Immature natural killer cell (primary cell): ENCODE data around the gene FARSB. TPM values are rescaled to one million over a fixed set of nuclear protein-coding genes. Genes with fewer than 3 reads are reported as not detected.

Experiments used
- DNase-seq, 3 donors: peaks; one replicate each; pipeline ENCODE4 v3.0.0; 2022; ENCODE audit warnings: mixed read lengths in 1 of 3
- H3K27ac Mint-ChIP-seq, 6 donors: one replicate each; pipeline ENCODE4 v1.8.0; 2020; ENCODE audit warnings: mixed read lengths in 6 of 6, mild to moderate bottlenecking in 5 of 6, inconsistent platforms in 4 of 6, moderate library complexity in 3 of 6
- H3K27me3 Mint-ChIP-seq, 3 donors: one replicate each; pipeline ENCODE4 v1.8.0; 2020 to 2021; ENCODE audit warnings: low read depth in 3 of 3, mild to moderate bottlenecking in 3 of 3, mixed read lengths in 3 of 3, moderate library complexity in 3 of 3, inconsistent platforms in 1 of 3
- H3K36me3 Mint-ChIP-seq, 3 donors: one replicate each; pipeline ENCODE4 v1.8.0; 2020; ENCODE audit warnings: mixed read lengths in 3 of 3, inconsistent platforms in 2 of 3, mild to moderate bottlenecking in 2 of 3
- H3K4me1 Mint-ChIP-seq, 2 donors: one replicate each; pipeline ENCODE4 v1.8.0; 2020; ENCODE audit warnings: inconsistent platforms in 2 of 2, mild to moderate bottlenecking in 2 of 2, mixed read lengths in 2 of 2, moderate library complexity in 1 of 2
- H3K4me3 Mint-ChIP-seq, 5 donors: one replicate each; pipeline ENCODE4 v1.8.0; 2020; ENCODE audit warnings: mild to moderate bottlenecking in 5 of 5, mixed read lengths in 5 of 5, inconsistent platforms in 3 of 5, moderate library complexity in 3 of 5
- H3K9me3 Mint-ChIP-seq, 6 donors: one replicate each; pipeline ENCODE4 v1.8.0; 2020; ENCODE audit warnings: mild to moderate bottlenecking in 6 of 6, mixed read lengths in 6 of 6, inconsistent platforms in 4 of 6, moderate library complexity in 3 of 6
- polyA plus RNA-seq, 3 donors: library from polyadenylated mRNA; unstranded; fragments of 300-500 nt; fragmentation: Illumina TruSeq; gene quantifications; one replicate each; pipeline ENCODE4 v1.2.3, GENCODE V29; 2021

The FARSB gene
- polyA plus RNA-seq, 3 donors from 2014 or later: 11.3 to 29.2 (median 18.5) TPM

DNA sequence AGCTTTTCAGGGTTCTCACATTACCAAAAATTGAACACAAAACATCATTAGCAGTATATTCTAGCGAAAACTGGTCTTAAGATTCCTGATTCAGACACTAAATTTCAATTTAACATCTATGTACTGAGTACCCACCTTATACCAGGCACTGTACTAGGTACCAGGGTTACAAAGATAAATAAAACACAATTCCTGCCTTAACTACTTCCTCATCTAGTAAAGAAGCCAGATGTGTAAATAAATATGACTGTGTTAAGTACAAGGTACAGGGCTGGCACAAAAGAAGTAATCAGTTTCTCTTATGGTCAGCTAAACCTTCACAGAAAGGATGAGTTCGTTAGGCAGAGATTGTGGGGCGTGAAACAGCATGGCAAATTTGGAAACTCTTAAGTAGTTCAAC lies 6.1 kb downstream of the FARSB start:
- peaks cover 0 to 4% (median 2%) of the 10 kb centered on the region in 3 donors for H3K27me3 Mint-ChIP-seq
- H3K4me3 Mint-ChIP-seq: no peak overlapping the region
- H3K4me1 Mint-ChIP-seq: peaks cover 18 to 34% of the 10 kb centered on the region in 2 donors
- H3K27ac Mint-ChIP-seq: no peak overlapping the region
- H3K36me3 Mint-ChIP-seq: peaks cover 5 to 16% (median 14%) of the 10 kb centered on the region in 3 donors
- H3K9me3 Mint-ChIP-seq: no peaks in the 10 kb centered on the region
- no peak for DNase-seq

DNA sequence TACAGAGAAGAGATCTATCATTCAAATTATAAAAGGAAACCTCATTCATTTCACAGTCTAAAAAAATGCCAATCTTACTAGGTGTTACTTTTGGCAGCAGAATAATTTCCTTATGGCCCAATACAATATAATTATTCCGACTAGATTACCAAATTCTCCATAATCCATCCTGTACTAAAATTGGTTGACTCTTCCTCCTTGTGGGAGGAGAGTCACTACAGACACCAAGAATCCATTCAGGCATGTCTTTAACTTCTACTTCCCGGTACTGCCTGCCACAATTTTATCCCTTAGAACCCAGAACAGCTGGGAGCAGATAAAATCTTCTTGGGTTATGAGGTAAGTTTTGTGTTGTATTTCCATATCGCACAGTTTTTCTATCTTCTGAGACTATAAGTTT lies 9.9 kb downstream of the FARSB start:
- Mint-ChIP-seq H3K4me1 (peaks cover 2 to 6% of the 10 kb centered on the region in 2 donors), H3K36me3 (peaks cover 23 to 29% (median 25%) of the 10 kb centered on the region in 3 donors), H3K9me3 (no peaks in the 10 kb centered on the region), H3K27me3 (peaks cover 0 to 1% (median 1%) of the 10 kb centered on the region in 3 donors), H3K4me3 (no peak overlapping the region), H3K27ac (no peak overlapping the region)
- DNase-seq: no peak

DNA sequence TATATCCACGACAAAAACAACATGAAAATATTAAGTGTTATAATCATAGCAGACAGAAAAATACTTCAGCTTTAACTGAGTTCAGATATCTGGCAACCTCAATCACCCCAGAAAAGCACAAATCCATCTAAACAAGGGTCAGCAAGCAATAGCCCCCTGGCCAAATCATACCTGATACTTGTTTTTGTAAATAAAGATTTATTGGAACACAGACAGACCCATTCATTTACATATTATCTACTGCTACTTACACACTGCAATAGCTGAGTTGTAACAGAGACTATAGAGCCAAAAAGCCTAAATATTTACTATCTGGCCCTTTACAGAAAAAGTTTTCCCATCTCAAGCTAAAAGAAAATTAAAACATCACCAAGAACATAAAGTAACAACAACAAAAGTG lies 12.8 kb downstream of the FARSB start:
- Mint-ChIP-seq H3K9me3 (no peaks in the 10 kb centered on the region), H3K4me3 (no peak overlapping the region), H3K36me3 (peaks cover 30 to 33% (median 30%) of the 10 kb centered on the region in 3 donors), H3K27me3 (peaks cover 0 to 1% (median 1%) of the 10 kb centered on the region in 3 donors), H3K27ac (no peak overlapping the region), H3K4me1 (no peaks in the 10 kb centered on the region)
- no peak for DNase-seq

DNA sequence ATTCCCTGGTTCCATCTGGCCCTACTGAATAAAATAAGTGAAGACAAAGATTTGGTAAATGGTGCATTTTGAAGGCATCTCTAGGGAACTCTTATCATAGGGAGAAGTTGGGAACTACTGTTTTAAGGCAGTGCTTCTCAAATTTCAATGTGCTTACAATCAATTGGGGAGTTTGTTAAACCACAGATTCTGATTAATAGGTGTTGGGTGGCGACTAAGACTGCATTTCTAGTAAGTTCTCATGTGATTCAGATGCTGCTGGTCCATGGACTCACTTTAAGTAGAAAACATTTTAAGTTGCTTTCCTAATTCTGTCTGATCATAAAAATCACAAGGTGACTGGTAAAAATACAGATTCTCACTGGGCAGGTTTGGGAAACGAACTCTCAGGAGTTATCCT lies 14.6 kb downstream of the FARSB start:
- DNase-seq: no peak
- Mint-ChIP-seq H3K4me1 (no peaks in the 10 kb centered on the region), H3K4me3 (no peak overlapping the region), H3K27me3 (no peaks in the 10 kb centered on the region), H3K36me3 (peaks cover 33 to 45% (median 38%) of the 10 kb centered on the region in 3 donors), H3K27ac (no peak overlapping the region), H3K9me3 (no peaks in the 10 kb centered on the region)

DNA sequence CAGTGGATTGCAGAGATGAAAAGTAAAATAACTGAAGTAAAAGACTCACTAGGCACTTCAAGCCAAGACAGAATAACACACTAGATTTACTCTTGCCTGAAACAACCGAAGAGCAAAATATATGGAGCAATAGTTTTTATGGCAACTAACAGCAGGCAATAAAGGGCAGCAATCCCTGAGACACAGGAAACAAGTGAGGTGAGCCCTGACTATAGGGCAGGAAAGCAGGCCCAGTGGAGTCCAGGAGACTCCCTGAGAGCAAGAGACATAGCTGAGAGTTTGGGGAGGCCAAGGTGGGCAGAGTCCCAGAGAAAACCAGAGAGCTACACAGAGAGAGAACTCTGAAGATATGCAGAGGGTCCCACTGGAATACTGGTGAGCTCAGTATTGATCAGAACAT lies 18.8 kb downstream of the FARSB start:
- Mint-ChIP-seq H3K9me3 (no peaks in the 10 kb centered on the region), H3K4me1 (no peaks in the 10 kb centered on the region), H3K27me3 (peaks cover 0 to 1% (median 0%) of the 10 kb centered on the region in 3 donors), H3K36me3 (peaks cover 36 to 47% (median 38%) of the 10 kb centered on the region in 3 donors), H3K4me3 (no peak overlapping the region), H3K27ac (peak overlapping the region in 2 of 6 donors; percentile 2 to 10)
- DNase-seq: no peak

DNA sequence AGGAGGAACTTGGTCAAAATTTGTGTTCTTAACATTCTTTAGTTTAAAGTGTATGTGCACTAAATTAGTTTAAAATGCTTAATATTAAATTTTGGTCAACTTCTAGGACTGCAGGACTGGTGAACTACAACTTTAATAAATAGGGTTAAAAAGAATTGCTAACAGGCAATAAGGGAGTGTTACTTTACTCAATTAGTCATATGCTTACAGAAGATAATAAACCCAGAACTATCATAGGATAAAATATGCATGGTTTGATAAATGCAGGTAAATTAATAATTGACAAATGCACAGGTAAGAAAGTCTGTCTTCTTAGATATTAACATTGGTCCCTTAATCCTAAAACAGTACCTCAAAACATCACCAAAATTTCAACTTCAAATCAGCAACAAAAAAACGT lies 20.6 kb downstream of the FARSB start:
- Mint-ChIP-seq H3K4me1 (no peaks in the 10 kb centered on the region), H3K9me3 (no peaks in the 10 kb centered on the region), H3K4me3 (no peak overlapping the region), H3K36me3 (peaks cover 35 to 50% (median 37%) of the 10 kb centered on the region in 3 donors), H3K27ac (no peak overlapping the region), H3K27me3 (peaks cover 0 to 1% (median 0%) of the 10 kb centered on the region in 3 donors)
- DNase-seq: no peak

DNA sequence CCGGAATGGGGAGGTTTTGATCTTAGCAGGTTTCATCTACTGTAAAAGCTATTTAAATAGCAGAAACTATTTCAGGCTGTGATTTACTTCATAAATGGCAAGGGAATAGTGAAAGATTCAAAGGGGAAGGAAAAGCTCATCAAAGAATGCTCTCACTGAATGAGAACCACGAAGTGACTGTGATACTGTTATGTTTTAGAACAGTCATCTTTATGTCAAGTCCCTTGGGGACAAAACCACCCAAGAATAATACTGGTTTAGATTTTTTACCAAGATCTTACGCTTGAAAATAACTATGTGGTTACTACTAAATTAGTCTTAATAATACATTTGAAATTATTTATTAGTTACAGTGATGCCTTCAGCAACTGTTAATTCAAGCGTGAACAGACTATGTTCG lies 28.1 kb downstream of the FARSB start:
- H3K36me3 Mint-ChIP-seq: peaks cover 32 to 66% (median 37%) of the 10 kb centered on the region in 3 donors
- DNase-seq: no peak
- H3K9me3 Mint-ChIP-seq: no peaks in the 10 kb centered on the region

DNA sequence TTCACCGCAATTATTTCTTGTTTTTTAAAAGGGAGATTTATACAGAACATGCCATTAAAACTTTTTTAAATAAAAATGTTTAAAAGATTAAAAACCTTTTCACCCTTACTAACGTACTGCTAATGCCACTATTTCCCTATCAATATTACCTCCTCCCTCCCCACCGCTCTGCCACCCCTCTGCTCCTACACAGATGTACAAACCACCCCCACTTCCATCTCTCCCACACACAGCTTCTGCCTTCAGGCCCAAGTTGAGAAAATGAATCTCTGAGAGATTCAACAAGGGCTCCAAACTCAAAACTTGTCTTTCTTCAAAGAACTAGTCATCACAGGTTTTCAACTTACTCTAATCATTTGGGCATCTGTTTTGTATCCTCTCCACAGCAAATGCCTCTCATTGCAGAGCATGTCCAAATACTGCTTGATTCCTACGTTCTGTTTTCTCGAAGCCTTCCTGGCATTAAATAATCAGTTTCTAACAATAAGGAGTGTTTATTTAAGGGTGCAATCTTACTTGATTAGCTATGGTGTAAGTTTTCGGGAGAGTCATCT lies 32.1 kb downstream of the FARSB start:
- Mint-ChIP-seq H3K4me3 (no peak overlapping the region), H3K27ac (no peak overlapping the region), H3K9me3 (no peaks in the 10 kb centered on the region), H3K36me3 (peaks cover 26 to 62% (median 38%) of the 10 kb centered on the region in 3 donors), H3K27me3 (no peaks in the 10 kb centered on the region), H3K4me1 (no peaks in the 10 kb centered on the region)
- no peak for DNase-seq

More for the DNA sequence above, 28.1 kb downstream of the FARSB start:
- no peak overlapping the region for H3K27ac Mint-ChIP-seq
- H3K4me3 Mint-ChIP-seq: no peak overlapping the region
- H3K4me1 Mint-ChIP-seq: no peaks in the 10 kb centered on the region
- H3K27me3 Mint-ChIP-seq: no peaks in the 10 kb centered on the region

DNA sequence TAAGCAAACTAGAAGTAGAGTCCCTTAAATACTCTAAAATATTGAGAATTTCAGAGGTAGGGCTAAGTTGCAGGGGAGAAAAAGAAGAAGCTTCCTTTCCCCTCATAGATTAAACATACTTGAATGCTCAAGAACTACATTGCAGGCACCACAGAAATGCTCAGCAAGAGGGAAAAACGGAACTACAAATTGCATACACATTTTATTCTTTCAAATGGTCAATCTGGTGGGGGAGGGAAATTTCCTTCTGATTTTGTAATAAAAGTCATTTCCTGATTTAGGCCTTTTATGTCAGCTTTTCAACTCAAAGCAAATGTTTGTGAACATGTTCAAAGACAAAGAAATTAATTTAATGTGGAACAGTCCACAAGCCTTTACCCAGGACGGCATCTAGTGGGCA lies 33.0 kb downstream of the FARSB start:
- peaks cover 26 to 60% (median 38%) of the 10 kb centered on the region in 3 donors for H3K36me3 Mint-ChIP-seq
- DNase-seq: no peak
- no peak overlapping the region for H3K4me3 Mint-ChIP-seq
- H3K27me3 Mint-ChIP-seq: no peaks in the 10 kb centered on the region
- H3K4me1 Mint-ChIP-seq: no peaks in the 10 kb centered on the region
- no peak overlapping the region for H3K27ac Mint-ChIP-seq
- no peaks in the 10 kb centered on the region for H3K9me3 Mint-ChIP-seq

DNA sequence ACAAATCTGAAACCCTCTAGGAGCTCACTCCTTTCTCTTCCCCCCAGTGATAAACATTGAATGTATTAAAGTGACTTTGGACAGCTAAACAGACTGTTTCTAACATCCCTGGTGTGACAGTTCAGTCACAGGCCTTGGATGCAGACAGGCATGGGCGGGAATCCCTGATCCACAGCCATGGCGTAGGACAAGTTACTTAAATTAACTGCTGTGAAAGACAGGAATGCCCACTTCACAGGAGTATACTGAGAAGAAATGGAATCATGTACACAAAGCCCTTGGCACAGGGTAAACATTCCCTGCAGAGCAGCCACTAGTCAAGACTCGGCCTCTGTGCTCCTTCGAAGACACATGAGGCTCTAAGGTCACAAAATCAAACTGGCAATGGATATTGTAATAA lies 34.0 kb downstream of the FARSB start:
- Mint-ChIP-seq H3K36me3 (peaks cover 17 to 50% (median 32%) of the 10 kb centered on the region in 3 donors), H3K4me3 (no peak overlapping the region), H3K9me3 (no peaks in the 10 kb centered on the region), H3K27me3 (no peaks in the 10 kb centered on the region), H3K4me1 (no peaks in the 10 kb centered on the region), H3K27ac (no peak overlapping the region)
- DNase-seq: no peak

DNA sequence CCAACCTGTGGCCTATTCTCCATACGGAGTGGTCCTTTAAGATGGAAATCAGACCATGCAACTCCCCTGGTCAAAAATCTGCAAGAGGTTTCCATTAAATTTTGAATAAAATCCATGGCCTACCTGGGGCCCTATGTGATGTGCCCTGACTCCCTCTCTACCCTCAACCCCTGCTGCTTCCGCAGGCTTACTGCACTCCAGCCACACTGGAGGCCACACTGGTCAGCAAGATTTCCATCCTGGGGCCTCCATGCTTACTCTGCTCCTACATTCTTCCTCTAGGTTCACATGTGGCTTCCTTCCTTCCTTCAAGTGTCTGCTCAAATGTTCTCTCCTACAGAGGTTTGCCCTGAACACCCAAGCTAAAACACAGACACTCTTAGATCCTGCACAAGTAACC lies 40.6 kb downstream of the FARSB start:
- H3K27ac Mint-ChIP-seq: peak overlapping the region in 3 of 6 donors; percentile 31 to 60 (median 34)
- no peaks in the 10 kb centered on the region for H3K27me3 Mint-ChIP-seq
- DNase-seq: no peak
- H3K9me3 Mint-ChIP-seq: no peaks in the 10 kb centered on the region
- H3K36me3 Mint-ChIP-seq: peaks cover 20 to 34% (median 20%) of the 10 kb centered on the region in 3 donors
- no peak overlapping the region for H3K4me3 Mint-ChIP-seq
- H3K4me1 Mint-ChIP-seq: no peaks in the 10 kb centered on the region

DNA sequence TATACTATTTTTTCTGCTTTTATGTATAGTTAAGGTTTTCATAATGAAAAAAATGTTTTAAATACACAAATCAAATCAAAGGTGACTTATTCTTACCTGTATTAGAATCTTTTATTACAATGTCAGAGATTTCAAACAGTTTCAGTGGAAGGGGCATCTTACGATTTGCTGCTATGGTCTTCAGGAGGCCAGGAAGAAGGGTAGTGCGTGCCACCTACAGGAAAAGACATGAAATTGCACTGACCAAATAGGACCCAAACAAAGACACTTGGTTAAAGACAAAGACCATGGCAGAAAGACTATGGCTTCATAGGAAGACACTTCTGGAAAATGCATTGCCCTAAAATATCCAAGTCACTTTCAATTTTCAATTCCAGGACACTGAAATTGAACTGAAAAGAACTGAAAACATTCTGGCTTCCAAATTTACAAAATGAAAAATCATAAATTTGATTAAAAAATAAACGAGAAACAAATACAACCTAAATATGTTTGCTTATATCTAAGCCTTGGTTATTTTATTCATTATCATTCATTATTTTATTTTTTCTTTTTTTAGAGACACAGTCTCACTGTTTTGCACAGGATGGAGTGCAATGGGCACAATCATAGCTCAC lies 42.1 kb downstream of the FARSB start:
- DNase-seq: peak in 2 of 3 donors; percentile 5 to 11
- Mint-ChIP-seq H3K4me1 (no peaks in the 10 kb centered on the region), H3K4me3 (no peak overlapping the region), H3K36me3 (peaks cover 16 to 32% (median 16%) of the 10 kb centered on the region in 3 donors), H3K27me3 (no peaks in the 10 kb centered on the region), H3K27ac (no peak overlapping the region), H3K9me3 (no peaks in the 10 kb centered on the region)

DNA sequence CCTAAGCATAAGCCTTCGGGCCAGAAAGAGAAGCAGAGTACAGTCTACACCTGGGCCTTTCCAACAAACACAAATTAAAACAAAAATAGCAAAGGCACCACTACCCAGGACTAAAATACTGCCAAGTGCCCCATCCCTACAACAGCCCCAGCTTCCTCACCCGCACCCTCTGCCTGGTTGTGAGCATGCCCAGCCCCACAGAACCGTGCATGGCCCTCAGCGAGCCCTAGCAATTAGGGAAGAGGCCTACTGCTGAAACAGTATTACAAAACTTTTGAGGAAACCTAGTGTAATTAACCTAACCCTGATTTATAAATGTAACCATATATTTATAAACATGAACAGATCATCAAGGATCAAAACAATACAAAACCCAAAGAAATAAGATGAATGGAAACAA lies 44.2 kb downstream of the FARSB start:
- no peaks in the 10 kb centered on the region for H3K4me1 Mint-ChIP-seq
- peak overlapping the region in 1 of 6 donors; percentile 80 for H3K27ac Mint-ChIP-seq
- DNase-seq: no peak
- peaks cover 17 to 29% (median 19%) of the 10 kb centered on the region in 3 donors for H3K36me3 Mint-ChIP-seq
- no peaks in the 10 kb centered on the region for H3K27me3 Mint-ChIP-seq
- no peaks in the 10 kb centered on the region for H3K9me3 Mint-ChIP-seq
- no peak overlapping the region for H3K4me3 Mint-ChIP-seq

DNA sequence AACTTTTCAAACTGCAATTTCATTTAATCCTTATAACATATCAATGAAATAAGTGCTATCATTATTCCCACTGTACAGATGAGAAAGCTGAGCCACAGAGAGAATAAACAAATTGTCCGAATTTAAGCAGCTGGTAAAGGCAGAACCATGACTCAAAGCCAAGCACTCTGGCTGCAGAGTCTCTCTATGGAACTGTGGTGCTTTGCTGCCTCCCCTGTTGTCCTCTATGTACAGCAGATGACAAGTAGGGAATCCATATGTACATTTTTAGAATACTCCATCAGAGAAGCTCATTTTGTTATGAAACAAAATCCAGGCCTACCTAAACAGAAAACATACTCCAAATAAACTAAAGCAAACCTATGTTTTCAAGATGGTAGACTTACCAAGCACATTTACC lies 45.1 kb downstream of the FARSB start:
- Mint-ChIP-seq H3K9me3 (no peaks in the 10 kb centered on the region), H3K27ac (no peak overlapping the region), H3K4me1 (no peaks in the 10 kb centered on the region), H3K36me3 (peaks cover 12 to 26% (median 19%) of the 10 kb centered on the region in 3 donors), H3K4me3 (no peak overlapping the region), H3K27me3 (no peaks in the 10 kb centered on the region)
- no peak for DNase-seq

DNA sequence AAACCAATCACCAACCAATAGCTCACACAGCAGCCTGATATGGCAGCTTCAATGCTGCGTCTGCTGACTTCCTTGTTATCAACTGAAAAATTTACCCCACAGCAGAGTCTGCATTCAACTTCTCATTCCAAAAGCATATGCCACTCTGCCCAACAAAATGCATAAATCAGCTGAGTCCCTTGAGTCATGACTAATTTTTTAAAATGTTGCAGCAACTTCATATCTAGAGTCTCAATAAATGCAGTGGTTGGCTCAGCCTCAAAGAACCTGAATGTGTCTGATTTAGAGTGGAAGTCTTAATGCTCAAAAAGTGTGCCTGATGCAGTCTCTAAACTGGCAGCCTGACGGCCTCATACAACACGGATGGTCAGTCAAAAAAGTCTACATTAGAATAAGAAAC lies 46.5 kb downstream of the FARSB start:
- H3K4me3 Mint-ChIP-seq: no peak overlapping the region
- no peaks in the 10 kb centered on the region for H3K9me3 Mint-ChIP-seq
- no peak for DNase-seq
- no peaks in the 10 kb centered on the region for H3K27me3 Mint-ChIP-seq
- no peaks in the 10 kb centered on the region for H3K4me1 Mint-ChIP-seq
- H3K27ac Mint-ChIP-seq: no peak overlapping the region
- H3K36me3 Mint-ChIP-seq: peaks cover 7 to 18% (median 12%) of the 10 kb centered on the region in 3 donors
